Measurements from ENCODE around the gene COX8C. TPM values are rescaled to one million over a fixed set of nuclear protein-coding genes. Genes with fewer than 3 reads are reported as not detected.
"Not testable (repeated sequence)": the region's sequence is repeated elsewhere in the genome, so short reads cannot be mapped to it uniquely, and the experiment has no call there.

The COX8C gene
- total RNA-seq, 1 donor from 2014 or later: not detected

GRCh38 chr14:93320489-93320888 is 26.5 kb upstream of the COX8C start:
- DNase-seq (ENCODE audit: low read depth in 2 of 2): no peak

GRCh38 chr14:93322929-93323599 is 23.9 kb upstream of the COX8C start:
- no peak for DNase-seq (ENCODE audit: low read depth in 2 of 2)

GRCh38 chr14:93323600-93324174 is 23.3 kb upstream of the COX8C start:
- no peak for DNase-seq (ENCODE audit: low read depth in 2 of 2)

GRCh38 chr14:93326196-93326595 is 20.8 kb upstream of the COX8C start:
- no peak for DNase-seq (ENCODE audit: low read depth in 2 of 2)

- no peak for DNase-seq (ENCODE audit: low read depth in 2 of 2)
Observed at GRCh38 chr14:93328546-93328945, 18.4 kb upstream of the COX8C start.

- DNase-seq (ENCODE audit: low read depth in 2 of 2): peak in 1 of 2 donors; percentile 30
Observed at GRCh38 chr14:93329965-93330608, 16.9 kb upstream of the COX8C start.

GRCh38 chr14:93330609-93331000 is 16.4 kb upstream of the COX8C start:
- no peak for DNase-seq (ENCODE audit: low read depth in 2 of 2)

GRCh38 chr14:93331002-93331727 is 15.8 kb upstream of the COX8C start:
- peak; percentile 92 to 94 for DNase-seq (ENCODE audit: low read depth in 2 of 2)

- DNase-seq (ENCODE audit: low read depth in 2 of 2): peak in 1 of 2 donors; percentile 14
Observed at GRCh38 chr14:93331728-93332396, 15.1 kb upstream of the COX8C start.

GRCh38 chr14:93332397-93332852 is 14.6 kb upstream of the COX8C start:
- DNase-seq (ENCODE audit: low read depth in 2 of 2): peak; percentile 23 to 85

GRCh38 chr14:93332853-93333630 is 13.9 kb upstream of the COX8C start, which contains the start of gene BTBD7:
TSS of gene BTBD7 (minus strand) at chr14:93333036. CDS start at chr14:93296051, 36,985 bp downstream.
- peak; percentile 91 to 96 for DNase-seq (ENCODE audit: low read depth in 2 of 2)

- no peak for DNase-seq (ENCODE audit: low read depth in 2 of 2)
Observed at GRCh38 chr14:93333631-93334103, 13.3 kb upstream of the COX8C start.

- no peak for DNase-seq (ENCODE audit: low read depth in 2 of 2)
Observed at GRCh38 chr14:93337143-93337753, 9.7 kb upstream of the COX8C start.

- no peak for DNase-seq (ENCODE audit: low read depth in 2 of 2)
Observed at GRCh38 chr14:93337884-93338283, 9.1 kb upstream of the COX8C start.

- DNase-seq (ENCODE audit: low read depth in 2 of 2): no peak
Observed at GRCh38 chr14:93343266-93343665, 3.7 kb upstream of the COX8C start.

GRCh38 chr14:93343797-93344196 is 3.2 kb upstream of the COX8C start:
- no peak for DNase-seq (ENCODE audit: low read depth in 2 of 2)

- no peak for DNase-seq (ENCODE audit: low read depth in 2 of 2)
Observed at GRCh38 chr14:93347850-93348249, 868 bp downstream of the COX8C start.

- DNase-seq (ENCODE audit: low read depth in 2 of 2): no peak
Observed at GRCh38 chr14:93348292-93348691, 1.3 kb downstream of the COX8C start.

GRCh38 chr14:93354873-93355272 is 7.9 kb downstream of the COX8C start:
- not testable (repeated sequence) for DNase-seq (ENCODE audit: low read depth in 2 of 2)

All from dermis microvascular lymphatic vessel endothelial cell (primary cell).